Panc1 (cell line): ENCODE data around the gene ABI1.

Source experiments
- CTCF ChIP-seq: fragments of 450-650 bp; IDR thresholded peaks from 2 replicates; pipeline ENCODE4 v1.5.1; 2017; ENCODE audit warnings: mild to moderate bottlenecking
- POLR2AphosphoS5 ChIP-seq: IDR thresholded peaks from 2 replicates; pipeline ENCODE4 v1.6.1; 2012; ENCODE audit warnings: mild to moderate bottlenecking, low read depth, low read length, moderate library complexity
- SIN3A ChIP-seq: IDR thresholded peaks from 2 replicates; pipeline ENCODE4 v1.6.1; 2012; ENCODE audit warnings: low read depth, mild to moderate bottlenecking, low read length, moderate library complexity, borderline replicate concordance; ENCODE audit not compliant: insufficient read depth

GRCh38 chr10:26696786-26697162, 164.0 kb downstream of the ABI1 start:
- TF ChIP-seq CTCF, result no peak
- no peak for TF ChIP-seq POLR2AphosphoS5
- TF ChIP-seq SIN3A, result no peak
